Skin epidermis (tissue), 12 donors: Measurements from ENCODE around the gene ERBB3.

Experiments
- H3K27ac ChIP-seq, 21 experiments: fragments of 200-600 bp; sonication (generic) in 11 of 21; one replicate each; pipeline ENCODE4 v1.5.0; 2020; ENCODE audit warnings: mild to moderate bottlenecking in 3 of 21, inconsistent platforms in 2 of 21, moderate library complexity in 2 of 21
- H3K4me3 ChIP-seq, 7 experiments: fragments of 200-600 bp; sonication (generic) in 2 of 7; one replicate each; pipeline ENCODE4 v1.5.0; 2020; ENCODE audit warnings: inconsistent platforms in 2 of 7, mild to moderate bottlenecking in 2 of 7, moderate library complexity in 1 of 7

Gene ERBB3

DNA sequence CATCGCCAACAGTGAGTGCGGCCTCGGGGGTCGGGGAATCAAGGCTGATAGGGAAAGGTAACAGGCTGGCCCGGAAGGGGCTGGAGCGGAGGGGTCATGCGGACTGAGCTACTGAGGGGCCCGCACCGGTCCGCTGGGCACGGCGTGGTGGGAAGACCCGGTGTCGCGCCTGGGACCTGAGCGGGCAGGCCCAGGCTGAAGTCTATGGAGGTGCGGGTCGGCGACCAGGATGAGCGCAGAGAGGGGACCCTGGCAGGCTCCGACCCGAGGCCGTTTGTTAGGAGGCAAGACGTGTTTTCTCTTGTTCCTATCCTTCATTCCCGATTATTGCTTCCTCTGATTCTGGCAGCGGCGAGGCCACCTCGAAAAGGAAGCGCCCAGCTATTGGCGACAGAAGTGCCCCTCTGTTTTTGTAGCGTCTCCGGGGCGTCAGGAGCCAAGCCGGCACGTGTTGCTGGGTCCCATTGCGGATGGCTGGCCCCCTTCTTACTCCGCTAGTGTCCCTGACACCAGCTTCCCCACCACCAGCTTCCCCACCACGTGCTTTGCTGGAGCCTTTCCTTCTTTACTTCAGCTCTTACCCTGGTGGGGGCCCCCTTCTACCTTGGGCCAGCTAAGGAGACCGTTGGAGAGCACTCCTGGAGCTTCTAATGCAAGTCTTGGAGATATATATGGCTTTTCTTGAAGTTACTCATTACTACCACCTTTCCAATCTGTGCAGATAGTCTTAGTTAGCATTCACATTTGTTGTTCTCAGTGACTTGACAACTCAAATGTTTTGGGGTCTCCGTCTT, 25.0 kb downstream of the ERBB3 start:
- Histone ChIP-seq H3K27ac (peak overlapping the region; percentile 65 to 98 (median 90)), H3K4me3 (peak overlapping the region; percentile 55 to 89 (median 62))

GRCh38 chr12:56105609-56105902, 25.6 kb downstream of the ERBB3 start:
- H3K27ac ChIP-seq = peak overlapping the region in 17 of 21 experiments; percentile 66 to 98 (median 91)

DNA sequence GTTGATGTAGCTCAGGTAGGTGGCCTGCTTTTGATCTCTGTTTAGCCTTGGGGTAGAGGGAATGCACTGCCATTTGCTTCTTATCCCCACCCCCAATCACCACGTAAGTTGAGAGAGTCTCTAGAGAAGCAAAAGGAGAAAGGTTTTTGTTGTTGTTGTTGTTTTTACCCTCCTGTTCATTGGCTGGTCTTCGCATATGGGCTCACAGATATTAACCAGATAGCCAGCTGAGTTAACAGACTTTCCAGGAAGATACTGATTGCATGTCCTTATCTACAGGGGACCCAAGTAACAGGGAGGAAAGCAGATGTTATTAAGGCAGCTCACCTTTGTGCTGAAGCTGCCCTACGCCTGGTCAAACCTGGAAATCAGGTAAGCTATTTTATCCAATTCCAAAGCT, 27.3 kb downstream of the ERBB3 start:
- H3K27ac ChIP-seq = peak overlapping the region in 2 of 21 experiments; percentile 1 to 95

More at GRCh38 chr12:56105609-56105902, 25.6 kb downstream of the ERBB3 start:
- peak overlapping the region; percentile 55 to 89 (median 62) for H3K4me3 ChIP-seq

GRCh38 chr12:56110571-56110970, 30.6 kb downstream of the ERBB3 start:
- Histone ChIP-seq H3K27ac (peak overlapping the region in 8 of 21 experiments; percentile 5 to 59 (median 36)), H3K4me3 (no peak overlapping the region)

More for the DNA sequence above, 27.3 kb downstream of the ERBB3 start:
- H3K4me3 ChIP-seq = no peak overlapping the region

DNA sequence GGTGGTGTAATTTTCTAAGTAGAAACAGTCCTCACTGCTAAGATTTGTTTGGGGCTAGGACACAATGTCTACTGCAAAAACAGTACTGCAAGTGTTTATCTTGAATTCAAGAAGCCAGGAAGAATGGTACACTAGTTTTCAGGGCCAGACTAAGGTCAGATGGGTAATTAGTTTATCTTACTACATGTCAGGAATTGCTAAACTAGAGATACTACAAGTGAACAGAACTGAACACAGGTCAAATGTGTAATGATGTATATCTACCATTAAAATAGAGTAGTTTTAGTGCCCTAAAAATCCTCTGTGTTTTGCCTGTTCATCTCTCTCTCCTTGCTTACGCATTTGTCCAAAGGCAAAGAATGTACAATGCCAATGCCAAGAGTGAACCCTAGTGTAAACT, 34.1 kb downstream of the ERBB3 start:
- H3K4me3 ChIP-seq = no peak overlapping the region
- H3K27ac ChIP-seq = peak overlapping the region in 3 of 21 experiments; percentile 17 to 92 (median 90)

DNA sequence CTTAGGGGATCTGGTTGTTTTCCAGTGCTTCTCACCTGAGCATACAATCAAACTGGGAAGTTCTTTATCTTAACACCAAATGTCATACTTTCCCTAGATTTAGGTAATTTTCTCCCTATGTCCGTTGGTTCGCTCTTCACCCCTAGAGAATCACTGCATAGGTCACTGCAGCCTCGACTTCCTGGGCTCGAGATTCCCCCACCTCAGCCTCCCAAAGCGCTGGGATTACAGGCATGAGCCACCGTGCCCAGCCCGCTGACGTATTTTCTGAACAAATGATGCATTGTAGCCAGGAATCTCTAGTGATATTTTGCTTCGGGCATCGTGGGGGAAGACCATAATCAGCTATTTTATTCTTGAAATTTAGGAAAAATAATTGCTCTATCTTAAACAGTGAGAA, 35.4 kb downstream of the ERBB3 start:
- Histone ChIP-seq H3K4me3 (peak overlapping the region; percentile 59 to 86 (median 76)), H3K27ac (peak overlapping the region in 19 of 21 experiments; percentile 83 to 96 (median 92))

DNA sequence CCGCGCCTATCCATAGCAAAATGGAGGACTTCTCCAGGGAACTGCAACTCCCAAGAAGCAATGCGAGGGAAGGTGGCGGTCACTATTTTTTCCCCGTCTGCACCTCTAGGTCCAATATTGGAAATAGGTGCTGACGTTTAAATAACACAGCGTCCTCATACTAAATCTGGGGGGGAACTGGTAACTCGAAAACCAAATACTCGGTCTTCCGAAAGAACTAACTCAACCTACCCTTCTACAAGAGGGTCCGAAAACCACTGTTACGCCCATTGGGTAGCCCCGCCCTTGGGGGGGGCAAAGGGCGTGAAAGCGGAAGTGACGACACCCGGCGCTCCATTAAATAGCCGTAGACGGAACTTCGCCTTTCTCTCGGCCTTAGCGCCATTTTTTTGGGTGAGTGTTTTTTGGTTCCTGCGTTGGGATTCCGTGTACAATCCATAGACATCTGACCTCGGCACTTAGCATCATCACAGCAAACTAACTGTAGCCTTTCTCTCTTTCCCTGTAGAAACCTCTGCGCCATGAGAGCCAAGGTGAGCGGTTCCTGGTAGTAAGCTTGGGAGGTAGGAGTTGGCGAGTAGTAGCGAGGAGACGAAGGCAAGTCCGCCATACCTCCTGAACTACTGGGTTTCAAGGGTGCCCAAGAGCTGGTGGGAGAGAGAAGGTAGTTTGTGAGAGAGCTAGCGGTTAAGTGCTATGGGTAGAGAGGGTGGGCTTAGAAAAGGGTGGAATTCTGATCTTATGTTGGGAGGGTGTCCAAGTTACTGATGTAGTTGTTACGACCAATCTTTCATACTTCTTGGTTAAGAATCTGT, 36.5 kb downstream of the ERBB3 start, which contains the start of gene RPL41:
Gene RPL41 (plus strand): TSS at position 367 of the 815 bp plus-strand sequence.
- peak within 1 kb of the TSS; percentile 75 to 96 (median 92) for H3K27ac ChIP-seq
- peak within 1 kb of the TSS; percentile 59 to 86 (median 76) for H3K4me3 ChIP-seq

DNA sequence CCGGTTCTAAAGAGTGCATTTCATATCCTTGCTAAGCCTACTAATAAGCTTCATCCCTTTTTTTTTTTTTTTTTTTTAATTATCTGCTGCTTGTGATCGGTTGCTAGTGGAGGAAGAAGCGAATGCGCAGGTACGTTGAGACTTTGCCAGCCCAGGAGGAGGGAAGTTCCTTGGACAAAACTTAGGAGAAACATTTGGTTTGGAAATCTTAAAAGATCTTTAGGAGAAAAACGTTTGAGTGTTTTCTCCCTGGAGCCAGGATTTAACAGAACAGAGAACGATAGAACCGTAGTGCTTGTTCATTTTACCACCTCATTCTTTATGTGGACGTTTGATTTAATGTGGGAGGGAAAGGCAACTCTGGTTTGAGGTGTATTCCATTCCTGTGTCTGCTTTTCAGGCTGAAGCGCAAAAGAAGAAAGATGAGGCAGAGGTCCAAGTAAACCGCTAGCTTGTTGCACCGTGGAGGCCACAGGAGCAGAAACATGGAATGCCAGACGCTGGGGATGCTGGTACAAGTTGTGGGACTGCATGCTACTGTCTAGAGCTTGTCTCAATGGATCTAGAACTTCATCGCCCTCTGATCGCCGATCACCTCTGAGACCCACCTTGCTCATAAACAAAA, 37.2 kb downstream of the ERBB3 start:
- Histone ChIP-seq H3K4me3 (peak overlapping the region; percentile 59 to 86 (median 76)), H3K27ac (peak overlapping the region; percentile 46 to 96 (median 92))

DNA sequence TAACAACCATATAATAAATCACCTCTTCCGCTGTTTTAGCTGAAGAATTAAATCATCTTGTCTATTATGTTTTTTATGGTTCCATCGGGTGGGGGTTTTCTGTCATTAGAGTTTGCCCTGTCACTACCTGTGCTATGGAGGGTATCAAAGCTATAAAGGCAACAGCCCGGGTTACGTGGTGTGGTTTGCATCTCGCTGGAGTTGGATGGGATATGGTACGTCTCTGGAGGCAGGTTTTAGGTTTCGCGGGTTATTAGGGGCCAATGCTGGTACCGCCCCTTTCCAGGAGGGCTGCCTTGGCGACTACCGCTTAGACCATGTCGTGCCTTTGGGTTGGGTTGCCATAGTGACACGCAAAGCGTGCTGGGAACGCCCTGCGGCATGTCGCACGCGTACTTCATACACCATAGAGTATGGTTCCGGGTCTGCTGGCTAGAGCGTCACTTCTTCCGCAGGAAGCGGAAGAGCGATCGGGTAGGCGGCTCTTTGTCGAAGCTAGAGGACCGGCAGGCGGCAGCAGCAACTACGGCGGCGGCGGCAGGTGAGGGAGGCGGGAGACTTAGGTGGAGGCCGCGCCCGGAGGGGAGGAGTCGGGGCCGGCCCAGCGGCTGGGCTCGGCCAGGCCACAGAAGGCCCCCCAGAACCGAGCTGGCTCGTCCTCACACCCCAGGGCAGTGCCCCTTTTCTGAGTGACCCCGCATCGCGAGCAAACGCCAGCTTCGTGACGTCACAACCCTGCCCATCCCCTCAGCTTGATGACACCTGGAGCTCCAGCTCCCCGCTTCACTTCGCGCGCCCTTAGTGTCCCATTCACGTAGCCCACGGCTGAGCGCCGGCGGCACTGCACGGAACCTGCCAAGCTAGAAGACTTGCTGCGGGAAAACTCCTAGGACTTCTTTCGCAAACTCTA, 38.1 kb downstream of the ERBB3 start, which contains the start of gene ZC3H10:
Gene ZC3H10 (plus strand): TSS at position 489 of the 910 bp plus-strand sequence. CDS start 2,297 bp downstream, outside the sequence.
- Histone ChIP-seq H3K27ac (peak within 1 kb of the TSS; percentile 66 to 96 (median 92)), H3K4me3 (peak within 1 kb of the TSS; percentile 59 to 86 (median 76))

DNA sequence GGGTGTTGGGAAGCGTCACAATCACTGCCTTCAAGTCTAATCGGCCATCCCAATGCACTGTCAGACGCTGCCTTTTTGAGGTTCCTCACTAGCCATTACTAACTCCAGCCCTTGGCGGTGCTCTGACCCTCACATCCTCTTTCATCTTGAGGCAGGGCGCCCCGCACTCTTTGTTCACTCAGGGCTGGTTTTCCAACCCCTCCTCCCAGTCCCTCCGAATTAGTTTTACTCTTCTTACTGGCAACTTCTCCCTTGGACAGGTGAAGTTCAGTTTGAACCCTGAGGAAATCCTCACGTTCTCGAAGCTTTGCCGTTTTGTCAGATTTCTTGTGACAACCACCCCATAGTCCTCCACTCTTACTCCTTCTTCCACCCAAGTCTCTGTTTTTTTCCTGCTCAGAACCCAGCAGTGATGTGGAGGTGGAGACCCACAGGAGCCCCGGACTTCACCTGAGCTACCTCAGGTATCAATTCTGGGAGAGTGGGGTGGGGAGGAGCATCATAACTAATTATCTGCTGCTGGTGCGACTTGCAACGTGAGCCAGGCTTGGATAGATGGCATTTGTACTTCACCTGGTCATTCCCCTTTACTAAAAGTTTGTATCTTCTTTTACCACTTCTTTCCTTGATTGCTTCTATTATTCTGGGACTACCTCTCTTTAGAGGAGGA, 38.9 kb downstream of the ERBB3 start:
- Histone ChIP-seq H3K27ac (peak overlapping the region in 20 of 21 experiments; percentile 75 to 92 (median 87)), H3K4me3 (peak overlapping the region; percentile 59 to 86 (median 76))

DNA sequence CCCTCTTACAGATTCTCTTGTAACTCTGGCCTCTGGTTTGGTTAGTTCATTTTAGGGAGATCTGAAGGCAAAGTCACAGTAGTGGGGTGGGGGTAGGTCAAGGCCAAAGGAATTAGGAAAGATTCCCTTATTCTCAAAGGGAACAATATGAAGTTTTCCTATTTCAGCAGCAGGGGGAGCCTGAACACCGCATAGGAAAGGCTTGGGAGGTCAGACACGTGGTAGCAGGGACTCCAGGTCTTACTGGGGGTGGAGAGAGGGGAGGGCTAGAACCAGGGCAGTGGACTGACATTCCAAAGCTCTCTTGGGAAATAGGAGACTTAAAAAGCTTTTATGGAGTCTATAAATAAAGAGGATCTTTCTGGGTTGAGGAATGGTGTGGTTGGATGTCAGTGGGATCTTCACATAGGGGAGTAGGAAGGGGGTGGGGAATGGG, 39.4 kb downstream of the ERBB3 start:
- Histone ChIP-seq H3K4me3 (peak overlapping the region in 4 of 7 experiments; percentile 72 to 86 (median 80)), H3K27ac (peak overlapping the region in 13 of 21 experiments; percentile 29 to 92 (median 89))

DNA sequence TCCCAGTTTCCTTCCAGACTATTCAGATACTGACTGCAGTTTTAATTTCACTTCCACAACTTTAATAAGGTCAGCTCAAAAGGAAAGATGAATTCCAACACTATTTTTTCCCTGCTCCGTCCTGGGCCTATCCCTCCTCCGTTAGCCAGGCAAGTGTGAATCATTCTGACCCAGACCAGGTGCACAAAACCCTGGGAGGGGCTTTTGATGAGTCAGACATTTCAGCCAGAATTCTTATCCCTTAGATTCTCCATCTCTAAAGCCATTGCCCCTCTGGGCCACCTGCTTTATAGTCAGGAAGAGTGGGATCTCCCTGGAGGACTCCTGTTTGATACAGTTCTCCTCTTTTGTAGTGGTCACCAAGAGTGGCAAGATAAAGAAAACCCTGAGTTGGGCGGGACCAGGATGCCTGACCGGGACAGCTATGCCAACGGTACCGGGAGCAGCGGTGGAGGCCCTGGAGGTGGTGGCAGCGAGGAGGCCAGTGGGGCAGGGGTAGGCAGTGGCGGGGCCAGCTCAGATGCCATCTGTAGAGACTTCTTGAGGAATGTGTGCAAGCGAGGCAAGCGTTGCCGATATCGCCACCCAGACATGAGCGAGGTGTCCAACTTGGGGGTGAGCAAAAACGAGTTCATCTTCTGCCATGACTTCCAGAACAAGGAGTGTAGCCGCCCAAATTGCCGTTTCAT, 40.3 kb downstream of the ERBB3 start:
- Histone ChIP-seq H3K27ac (peak overlapping the region in 7 of 21 experiments; percentile 17 to 92 (median 69)), H3K4me3 (no peak overlapping the region)

DNA sequence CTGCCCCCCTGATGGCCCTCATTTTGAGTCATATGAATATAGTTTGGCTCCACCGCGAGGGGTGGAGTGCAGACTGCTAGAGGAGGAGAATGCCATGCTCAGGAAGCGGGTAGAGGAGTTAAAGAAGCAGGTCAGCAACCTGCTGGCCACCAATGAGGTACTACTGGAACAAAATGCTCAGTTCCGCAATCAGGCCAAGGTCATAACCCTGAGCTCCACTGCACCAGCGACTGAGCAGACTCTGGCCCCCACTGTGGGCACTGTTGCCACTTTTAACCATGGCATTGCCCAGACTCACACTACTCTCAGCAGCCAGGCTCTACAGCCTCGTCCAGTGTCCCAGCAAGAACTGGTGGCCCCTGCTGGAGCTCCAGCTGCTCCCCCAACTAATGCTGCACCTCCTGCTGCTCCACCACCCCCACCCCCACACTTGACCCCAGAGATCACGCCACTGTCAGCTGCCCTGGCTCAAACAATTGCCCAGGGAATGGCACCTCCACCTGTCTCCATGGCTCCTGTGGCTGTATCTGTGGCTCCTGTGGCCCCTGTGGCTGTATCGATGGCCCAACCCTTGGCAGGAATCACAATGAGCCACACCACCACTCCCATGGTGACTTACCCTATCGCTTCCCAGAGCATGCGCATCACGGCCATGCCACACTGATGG, 41.4 kb downstream of the ERBB3 start:
- Histone ChIP-seq H3K27ac (peak overlapping the region in 1 of 21 experiments; percentile 11), H3K4me3 (no peak overlapping the region)

- H3K27ac ChIP-seq = peak overlapping the region in 1 of 21 experiments; percentile 39
- no peak overlapping the region for H3K4me3 ChIP-seq
Observed at GRCh38 chr12:56122637-56123036, 42.7 kb downstream of the ERBB3 start.

GRCh38 chr12:56124133-56124532, 44.2 kb downstream of the ERBB3 start:
- no peak overlapping the region for H3K27ac ChIP-seq
- H3K4me3 ChIP-seq = no peak overlapping the region

- Histone ChIP-seq H3K4me3 (peak overlapping the region in 1 of 7 experiments; percentile 75), H3K27ac (peak overlapping the region in 20 of 21 experiments; percentile 8 to 91 (median 70))
Observed at GRCh38 chr12:56126732-56127239, 46.8 kb downstream of the ERBB3 start.

DNA sequence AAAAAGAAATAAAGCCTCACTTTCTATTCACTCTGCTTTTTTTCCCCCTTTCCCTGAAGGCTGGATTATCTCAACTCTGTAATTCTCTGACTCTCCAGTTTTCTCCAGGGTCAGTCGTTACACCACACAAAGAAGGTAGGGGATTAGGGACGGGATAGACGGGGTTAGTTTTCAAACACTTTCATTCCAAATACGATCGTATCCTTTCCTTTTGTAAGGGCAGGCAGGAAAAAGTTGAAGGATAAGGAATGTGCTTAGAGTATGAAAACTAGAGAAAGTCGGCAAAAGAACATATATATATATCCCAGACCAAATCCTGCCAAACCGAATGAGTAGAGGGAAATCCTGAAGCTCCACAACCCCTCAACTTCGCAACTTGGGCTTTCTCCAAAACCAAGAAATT, 47.5 kb downstream of the ERBB3 start:
- H3K27ac ChIP-seq = peak overlapping the region in 19 of 21 experiments; percentile 7 to 91 (median 71)
- peak overlapping the region in 5 of 7 experiments; percentile 6 to 88 (median 75) for H3K4me3 ChIP-seq
